ENCODE results near the gene ATXN1. TPM values are rescaled to one million over a fixed set of nuclear protein-coding genes. Genes with fewer than 3 reads are reported as not detected.
A peak's percentile ranks its signal among the peaks of the same experiment; 100 is the strongest.

The ATXN1 gene
- total and polyA plus RNA-seq, 2 of the 13 experiments (the other 11 are each of a cell fraction or from before 2014, with no cell fraction given), result 20.7 to 39.5 TPM

DNA sequence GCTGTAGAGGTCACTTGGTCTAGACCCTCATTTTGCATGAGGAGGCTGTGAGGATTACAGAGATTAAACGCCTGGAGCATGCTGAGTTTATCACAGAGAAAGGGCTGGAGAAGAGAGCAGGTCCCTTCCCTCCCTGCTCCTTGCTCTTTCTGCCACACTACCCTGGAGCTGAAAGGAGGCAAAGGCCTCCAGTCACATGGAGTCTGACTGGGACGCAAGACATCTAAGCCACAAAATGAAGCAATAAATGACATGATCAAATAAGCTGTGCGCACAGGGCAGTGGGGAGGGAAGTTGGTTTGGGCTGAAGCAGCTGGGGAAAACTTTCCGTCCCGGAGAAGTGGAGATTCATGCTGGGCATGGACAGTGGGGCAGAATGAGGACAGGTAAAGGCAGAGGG lies 33.3 kb downstream of the ATXN1 start (continued):
- TF ChIP-seq, protein P1, sequence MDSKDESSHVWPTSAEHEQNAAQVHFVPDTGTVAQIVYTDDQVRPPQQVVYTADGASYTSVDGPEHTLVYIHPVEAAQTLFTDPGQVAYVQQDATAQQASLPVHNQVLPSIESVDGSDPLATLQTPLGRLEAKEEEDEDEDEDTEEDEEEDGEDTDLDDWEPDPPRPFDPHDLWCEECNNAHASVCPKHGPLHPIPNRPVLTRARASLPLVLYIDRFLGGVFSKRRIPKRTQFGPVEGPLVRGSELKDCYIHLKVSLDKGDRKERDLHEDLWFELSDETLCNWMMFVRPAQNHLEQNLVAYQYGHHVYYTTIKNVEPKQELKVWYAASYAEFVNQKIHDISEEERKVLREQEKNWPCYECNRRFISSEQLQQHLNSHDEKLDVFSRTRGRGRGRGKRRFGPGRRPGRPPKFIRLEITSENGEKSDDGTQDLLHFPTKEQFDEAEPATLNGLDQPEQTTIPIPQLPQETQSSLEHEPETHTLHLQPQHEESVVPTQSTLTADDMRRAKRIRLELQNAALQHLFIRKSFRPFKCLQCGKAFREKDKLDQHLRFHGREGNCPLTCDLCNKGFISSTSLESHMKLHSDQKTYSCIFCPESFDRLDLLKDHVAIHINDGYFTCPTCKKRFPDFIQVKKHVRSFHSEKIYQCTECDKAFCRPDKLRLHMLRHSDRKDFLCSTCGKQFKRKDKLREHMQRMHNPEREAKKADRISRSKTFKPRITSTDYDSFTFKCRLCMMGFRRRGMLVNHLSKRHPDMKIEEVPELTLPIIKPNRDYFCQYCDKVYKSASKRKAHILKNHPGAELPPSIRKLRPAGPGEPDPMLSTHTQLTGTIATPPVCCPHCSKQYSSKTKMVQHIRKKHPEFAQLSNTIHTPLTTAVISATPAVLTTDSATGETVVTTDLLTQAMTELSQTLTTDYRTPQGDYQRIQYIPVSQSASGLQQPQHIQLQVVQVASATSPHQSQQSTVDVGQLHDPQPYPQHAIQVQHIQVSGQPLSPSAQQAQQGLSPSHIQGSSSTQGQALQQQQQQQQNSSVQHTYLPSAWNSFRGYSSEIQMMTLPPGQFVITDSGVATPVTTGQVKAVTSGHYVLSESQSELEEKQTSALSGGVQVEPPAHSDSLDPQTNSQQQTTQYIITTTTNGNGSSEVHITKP (CRISPR knock-in tag; IDR thresholded peaks at IDR 0.05; ENCODE audit: low read depth), result 0 out of 2 replicates have a peak, but pooled peaks have one; percentile 36
- TF ChIP-seq RBM39 (IDR thresholded peaks at IDR 0.05; ENCODE audit: low read depth, low read length, poor library complexity, severe bottlenecking), result no peak
- TF ChIP-seq NFKBIZ (CRISPR knock-in tag; IDR thresholded peaks at IDR 0.05), result peak; percentile 73; the same call in 1 of the 2 replicates
- TF ChIP-seq ZNF17 (CRISPR knock-in tag; IDR thresholded peaks at IDR 0.05), result no peak
- peak; percentile 39; the same call in 1 of the 2 replicates for TF ChIP-seq NFKB2 (CRISPR knock-in tag; IDR thresholded peaks at IDR 0.05; ENCODE audit: borderline replicate concordance)
- peak; percentile 43; the same call in 1 of the 2 replicates for TF ChIP-seq KDM1A (CRISPR knock-in tag; IDR thresholded peaks at IDR 0.05)
- no peak for TF ChIP-seq FOXM1 (CRISPR knock-in tag; IDR thresholded peaks at IDR 0.05)
- TF ChIP-seq ELF1 (CRISPR knock-in tag; IDR thresholded peaks at IDR 0.05), result no peak
- peak; percentile 63 for TF ChIP-seq SALL1 (CRISPR knock-in tag; IDR thresholded peaks at IDR 0.05)
- TF ChIP-seq ZNF883 (CRISPR knock-in tag; IDR thresholded peaks at IDR 0.05; ENCODE audit: not compliant biosample characterization), result no peak
- TF ChIP-seq ZNF607 (CRISPR knock-in tag; IDR thresholded peaks at IDR 0.05; ENCODE audit: borderline replicate concordance), result no peak
- no peak for TF ChIP-seq MAF1 (CRISPR knock-in tag; IDR thresholded peaks at IDR 0.05; ENCODE audit: borderline replicate concordance)
- no peak for TF ChIP-seq IKZF1 (IDR thresholded peaks at IDR 0.05)
- no peak for TF ChIP-seq ZNF460 (CRISPR knock-in tag; IDR thresholded peaks at IDR 0.05; ENCODE audit: borderline replicate concordance)
- TF ChIP-seq, protein P2, sequence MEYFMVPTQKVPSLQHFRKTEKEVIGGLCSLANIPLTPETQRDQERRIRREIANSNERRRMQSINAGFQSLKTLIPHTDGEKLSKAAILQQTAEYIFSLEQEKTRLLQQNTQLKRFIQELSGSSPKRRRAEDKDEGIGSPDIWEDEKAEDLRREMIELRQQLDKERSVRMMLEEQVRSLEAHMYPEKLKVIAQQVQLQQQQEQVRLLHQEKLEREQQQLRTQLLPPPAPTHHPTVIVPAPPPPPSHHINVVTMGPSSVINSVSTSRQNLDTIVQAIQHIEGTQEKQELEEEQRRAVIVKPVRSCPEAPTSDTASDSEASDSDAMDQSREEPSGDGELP (IDR thresholded peaks at IDR 0.05; ENCODE audit: borderline replicate concordance, low read depth), result no peak; the same call in 1 of the 2 replicates
- TF ChIP-seq, protein P3, sequence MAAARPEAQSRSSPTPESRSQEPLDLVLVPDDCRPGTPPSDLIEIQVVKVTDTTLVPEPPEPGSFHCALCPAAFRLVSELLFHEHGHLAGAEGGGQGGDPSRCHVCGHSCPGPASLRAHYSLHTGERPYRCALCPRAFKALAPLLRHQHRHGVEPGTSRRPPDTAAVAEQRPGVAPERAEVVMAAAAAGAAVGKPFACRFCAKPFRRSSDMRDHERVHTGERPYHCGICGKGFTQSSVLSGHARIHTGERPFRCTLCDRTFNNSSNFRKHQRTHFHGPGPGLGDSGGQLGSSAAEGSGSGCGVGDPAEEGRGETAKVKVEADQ (CRISPR knock-in tag; IDR thresholded peaks at IDR 0.05; ENCODE audit: borderline replicate concordance), result no peak
- no peak for TF ChIP-seq TGIF2 (CRISPR knock-in tag; IDR thresholded peaks at IDR 0.05)
- no peak for TF ChIP-seq SOX13 (IDR thresholded peaks at IDR 0.05)
- TF ChIP-seq SOX13 (CRISPR knock-in tag; conservative IDR thresholded peaks at IDR 0.05 in 1 of 2, IDR thresholded peaks at IDR 0.05 in 1 of 2), result peak in 1 of 2 experiments; percentile 42; a peak in 1 of 4 replicates
- TF ChIP-seq JUNB (CRISPR knock-in tag; IDR thresholded peaks at IDR 0.05; ENCODE audit: borderline replicate concordance), result no peak
- no peak for TF ChIP-seq JUN (CRISPR knock-in tag; IDR thresholded peaks at IDR 0.05)
- TF ChIP-seq, protein P4, sequence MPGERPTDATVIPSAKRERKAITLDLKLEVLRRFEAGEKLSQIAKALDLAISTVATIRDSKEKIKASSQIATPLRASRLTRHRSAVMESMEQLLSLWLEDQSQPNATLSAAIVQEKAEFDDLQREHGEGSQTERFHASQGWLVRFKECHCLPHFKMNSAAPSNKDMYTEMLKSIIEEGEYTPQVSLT (CRISPR knock-in tag; IDR thresholded peaks at IDR 0.05; ENCODE audit: borderline replicate concordance, low read depth), result no peak
- peak; percentile 81 for TF ChIP-seq GATAD2A (CRISPR knock-in tag; IDR thresholded peaks at IDR 0.05)
- TF ChIP-seq ZNF75D (CRISPR knock-in tag; IDR thresholded peaks at IDR 0.05; ENCODE audit: borderline replicate concordance), result no peak
- no peak for TF ChIP-seq CENPX (CRISPR knock-in tag; IDR thresholded peaks at IDR 0.05)
- TF ChIP-seq ZNF780A (CRISPR knock-in tag; IDR thresholded peaks at IDR 0.05), result no peak
- TF ChIP-seq FOSL1 (CRISPR knock-in tag; IDR thresholded peaks at IDR 0.05; ENCODE audit: borderline replicate concordance), result no peak
- TF ChIP-seq NCOA2 (CRISPR knock-in tag; IDR thresholded peaks at IDR 0.05), result peak; percentile 57; the same call in 1 of the 2 replicates
